ENCODE results near the gene WDR35.
"Not testable (repeated sequence)": the region's sequence is repeated elsewhere in the genome, so short reads cannot be mapped to it uniquely, and the experiment has no call there.

The WDR35 gene

DNA sequence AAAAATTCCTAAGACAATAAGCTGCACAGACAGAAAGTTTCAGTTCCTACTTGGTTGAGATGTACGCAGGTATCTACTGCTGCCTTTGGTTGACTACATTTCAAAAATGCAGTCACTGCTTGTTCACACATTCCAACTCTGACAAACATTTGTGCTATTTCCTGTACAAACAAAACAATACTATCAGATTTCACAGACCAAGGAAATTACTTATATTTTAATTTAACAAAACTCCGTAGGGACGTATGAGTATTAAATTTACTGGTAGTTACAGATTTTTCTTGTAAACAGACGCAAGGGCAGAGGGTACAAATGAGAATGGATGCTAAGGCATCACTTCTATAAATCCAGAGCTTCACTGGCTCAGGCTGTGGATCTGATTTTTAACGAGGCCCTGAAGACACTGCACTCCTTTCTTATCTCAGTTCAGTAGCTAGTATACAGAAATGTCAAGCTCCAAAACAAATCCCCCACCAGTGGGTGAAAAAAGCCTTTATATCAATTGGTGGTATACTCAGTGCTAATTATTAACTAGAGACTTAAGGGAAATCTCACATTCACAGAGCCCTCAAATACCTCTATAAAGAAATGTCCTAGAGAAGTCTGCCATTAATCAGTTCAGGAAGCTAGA is 56.4 kb downstream of the WDR35 start:
- no peak for DNase-seq

GRCh38 chr2:19932928-19933327 is 57.0 kb downstream of the WDR35 start:
- DNase-seq, result no peak

DNA sequence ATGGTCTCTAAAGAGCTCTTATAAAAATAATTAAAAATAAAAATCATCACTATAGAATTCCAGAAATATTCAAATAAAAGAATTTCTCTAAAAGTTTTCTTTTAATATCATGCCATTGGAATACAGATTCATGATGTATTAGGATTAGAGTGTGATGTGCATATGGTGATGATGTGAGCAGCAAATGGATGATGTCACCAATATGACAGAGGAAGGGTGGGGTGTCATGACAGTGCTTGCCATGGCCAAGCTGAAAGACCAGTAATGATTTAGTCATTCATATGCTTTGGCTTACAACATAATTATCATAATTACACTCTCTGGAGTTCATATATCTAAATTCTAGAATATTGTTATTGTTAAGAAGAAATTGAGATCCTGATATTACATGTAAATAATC is 60.7 kb downstream of the WDR35 start:
- no peak for DNase-seq

- DNase-seq, result not testable (repeated sequence)
Observed at GRCh38 chr2:19927816-19928215, 62.1 kb downstream of the WDR35 start.

GRCh38 chr2:19924526-19924925 is 65.4 kb downstream of the WDR35 start:
- not testable (repeated sequence) for DNase-seq

- not testable (repeated sequence) for DNase-seq
Observed at GRCh38 chr2:19922188-19922587, 67.7 kb downstream of the WDR35 start.

- no peak for DNase-seq
Observed at GRCh38 chr2:19916385-19916950, 73.4 kb downstream of the WDR35 start.

GRCh38 chr2:19914266-19914975 is 75.5 kb downstream of the WDR35 start:
- no peak for DNase-seq

DNA sequence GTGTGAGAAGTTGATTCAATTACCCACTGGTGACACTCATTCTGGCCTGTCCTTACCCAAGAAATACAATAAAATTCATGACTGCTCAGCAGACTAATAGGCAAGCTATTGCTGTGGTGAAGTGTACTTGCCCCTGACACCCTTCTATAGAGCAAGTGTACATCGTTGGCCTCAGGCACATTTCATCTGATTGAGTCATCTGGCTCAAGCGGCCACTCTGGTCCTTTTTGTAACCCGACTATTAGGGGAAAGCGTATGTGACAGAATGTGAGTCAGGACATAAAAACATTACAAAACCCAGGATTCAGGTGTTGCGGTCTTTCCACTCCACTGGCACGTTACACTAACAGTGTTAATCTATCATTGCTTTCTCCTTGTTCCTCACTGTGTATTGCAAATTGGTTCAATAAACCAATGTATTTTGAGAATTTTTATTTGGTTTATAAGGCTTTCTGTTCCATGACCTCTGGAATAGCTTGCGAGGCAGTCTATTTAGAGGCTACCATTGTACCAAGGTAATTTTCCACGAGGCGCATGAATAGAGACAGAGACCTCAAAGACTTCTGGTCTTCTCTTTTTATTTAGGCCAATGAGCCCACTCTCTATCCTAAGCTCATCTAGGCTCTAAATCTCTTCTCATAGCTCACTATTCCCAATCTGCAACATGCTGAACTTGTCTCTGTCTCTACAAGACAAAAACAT is 77.9 kb downstream of the WDR35 start:
- DNase-seq, result no peak

DNA sequence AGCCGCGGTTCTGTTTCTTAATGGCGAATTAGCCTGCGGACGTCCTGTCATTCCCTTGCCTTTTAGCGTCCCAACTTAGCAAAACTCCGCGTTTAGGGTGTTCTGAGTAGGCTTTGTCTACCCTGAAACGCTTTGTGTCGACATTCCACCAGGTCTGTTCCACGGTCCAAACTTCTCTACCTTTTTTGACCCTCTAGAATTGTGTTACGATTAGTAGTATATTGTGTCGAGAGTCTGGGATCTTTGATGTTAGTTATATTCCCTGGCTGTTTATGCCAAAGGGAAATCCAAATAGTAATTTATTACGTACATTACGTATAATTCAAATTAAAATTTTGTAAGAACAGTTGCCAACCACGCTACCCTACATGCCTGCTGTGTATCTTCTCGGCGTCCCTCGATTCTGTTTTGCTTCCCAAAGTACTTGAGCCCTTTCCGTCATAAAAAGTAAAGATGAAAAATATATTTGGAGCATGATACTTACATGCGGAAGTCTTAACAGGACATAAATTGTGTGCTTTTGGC is 87.6 kb downstream of the WDR35 start:
- no peak for DNase-seq

- peak; percentile 85 for DNase-seq
Observed at GRCh38 chr2:19901442-19902215, 88.3 kb downstream of the WDR35 start, which contains the start of gene TTC32. TSS of gene TTC32 (minus strand) at chr2:19901983. CDS start at chr2:19901854, 129 bp downstream.

GRCh38 chr2:19900931-19901441 is 88.9 kb downstream of the WDR35 start:
- DNase-seq, result no peak

DNA sequence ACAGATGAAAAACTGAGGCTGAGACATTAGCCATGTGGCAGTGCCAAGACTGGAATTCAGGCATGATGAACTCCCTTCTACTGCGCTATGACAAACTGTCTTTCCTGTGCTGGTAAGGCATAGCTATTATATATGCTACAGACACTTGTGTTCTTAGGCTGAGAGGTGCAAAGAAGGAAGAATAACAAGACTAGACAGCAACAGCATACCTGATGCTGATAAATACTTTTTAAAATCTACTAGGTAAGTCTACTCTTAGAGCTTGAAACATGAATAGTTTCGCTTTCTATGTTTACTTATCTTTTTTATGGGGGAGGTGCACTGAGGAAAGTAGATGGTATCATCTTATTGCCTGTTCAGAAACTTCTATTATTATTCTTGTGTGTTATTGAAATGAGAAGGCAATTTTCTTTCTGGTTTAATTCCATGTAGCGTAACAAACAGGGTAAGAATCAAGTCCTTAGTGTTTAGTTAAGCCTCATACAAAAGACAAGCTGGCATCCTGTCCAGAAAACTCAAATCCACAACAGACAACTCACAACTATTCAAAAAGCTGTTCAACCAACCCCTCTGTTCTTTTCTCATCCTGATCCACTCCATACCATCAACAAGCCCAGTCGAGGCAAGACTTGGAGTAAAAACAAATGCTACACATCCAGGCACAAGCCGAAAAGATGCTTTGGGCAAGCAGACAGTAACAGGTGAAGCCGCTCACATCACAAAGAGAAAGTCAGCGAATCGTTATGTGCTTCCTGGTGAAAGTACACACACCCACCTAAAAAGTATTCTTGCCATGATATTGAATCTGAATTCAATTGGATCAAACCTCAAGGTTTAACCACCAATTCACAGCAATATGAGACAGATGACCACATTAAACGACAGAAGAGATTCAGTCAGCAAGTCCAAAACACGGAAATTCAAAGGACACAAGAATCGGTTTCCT is 89.6 kb downstream of the WDR35 start:
- no peak for DNase-seq

GRCh38 chr2:19898592-19899329 is 91.1 kb downstream of the WDR35 start:
- no peak for DNase-seq

DNA sequence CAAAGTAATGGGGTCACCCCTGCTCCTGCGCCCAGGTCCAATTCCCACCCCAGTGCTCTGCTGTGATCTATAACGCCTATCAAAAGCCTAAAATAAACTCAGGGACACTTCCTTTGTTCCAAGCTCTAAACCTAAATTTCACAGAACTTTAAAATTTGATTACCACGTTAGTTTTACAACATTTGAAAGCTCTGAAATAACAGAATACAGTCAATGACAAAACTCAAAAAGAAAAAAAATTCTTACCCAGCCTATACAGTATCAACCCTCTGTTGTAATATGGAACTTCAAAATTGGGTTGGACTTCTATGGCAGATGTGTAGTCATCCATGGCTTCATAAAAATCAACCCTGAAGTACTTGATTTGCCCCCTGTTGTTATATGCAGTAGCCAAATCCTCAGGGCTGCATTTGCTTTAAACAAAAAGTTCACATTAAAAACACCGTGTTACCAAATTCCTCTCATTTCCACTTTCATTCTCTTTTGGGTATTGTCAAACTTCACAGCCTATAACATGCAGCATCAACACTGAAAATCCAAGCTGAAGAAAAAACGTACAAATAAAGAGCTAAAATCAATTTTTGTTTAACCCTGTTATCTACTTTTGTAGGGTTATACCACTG is 92.2 kb downstream of the WDR35 start:
- no peak for DNase-seq

GRCh38 chr2:19895535-19895934 is 94.4 kb downstream of the WDR35 start:
- DNase-seq, result no peak

- DNase-seq, result no peak
Observed at GRCh38 chr2:19894134-19894792, 95.6 kb downstream of the WDR35 start.

- no peak for DNase-seq
Observed at GRCh38 chr2:19893520-19894133, 96.3 kb downstream of the WDR35 start.

GRCh38 chr2:19891971-19892370 is 97.9 kb downstream of the WDR35 start:
- DNase-seq, result not testable (repeated sequence)
